ENCODE measurements around the gene TMEM254. TPM values are rescaled to one million over a fixed set of nuclear protein-coding genes. Genes with fewer than 3 reads are reported as not detected.
"Not testable (repeated sequence)": the region's sequence is repeated elsewhere in the genome, so short reads cannot be mapped to it uniquely, and the experiment has no call there.

TMEM254 gene
- total RNA-seq, 2 experiments from 2014 or later = 11.6 to 12.3 TPM

DNA sequence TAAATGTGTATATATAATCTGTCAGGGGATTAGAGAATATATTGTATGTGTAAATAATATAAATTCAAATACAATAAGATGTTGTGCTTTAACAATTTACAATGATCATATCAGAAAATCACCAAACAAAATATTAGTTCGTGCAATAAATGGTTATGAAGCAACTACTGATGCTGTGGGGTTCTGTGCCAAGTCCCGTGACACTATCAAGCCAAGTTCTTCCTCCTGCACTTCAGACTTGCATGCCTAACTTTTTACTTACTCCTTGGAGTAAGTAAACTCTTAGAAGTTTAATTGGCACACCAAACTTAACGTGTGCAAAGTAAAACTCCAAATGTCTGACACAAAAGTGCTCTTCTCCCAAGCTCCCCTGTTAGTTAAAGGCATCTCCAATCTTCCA is 26.5 kb upstream of the TMEM254 start:
- no peaks in the 10 kb centered on the region for H3K9me3 Mint-ChIP-seq
- no peak overlapping the region for H3K4me3 Mint-ChIP-seq
- H3K36me3 Mint-ChIP-seq = no peaks in the 10 kb centered on the region
- H3K27me3 Mint-ChIP-seq = no peaks in the 10 kb centered on the region
- intact Hi-C loops (cut with micrococcal nuclease) = no loop called here
- H3K27ac Mint-ChIP-seq = no peak overlapping the region
- H3K4me1 Mint-ChIP-seq (ENCODE audit: low read depth) = no peaks in the 10 kb centered on the region
- DNase-seq = no peak
- POLR2A ChIA-PET = no interaction called here
- CTCF ChIA-PET = no interaction called here

DNA sequence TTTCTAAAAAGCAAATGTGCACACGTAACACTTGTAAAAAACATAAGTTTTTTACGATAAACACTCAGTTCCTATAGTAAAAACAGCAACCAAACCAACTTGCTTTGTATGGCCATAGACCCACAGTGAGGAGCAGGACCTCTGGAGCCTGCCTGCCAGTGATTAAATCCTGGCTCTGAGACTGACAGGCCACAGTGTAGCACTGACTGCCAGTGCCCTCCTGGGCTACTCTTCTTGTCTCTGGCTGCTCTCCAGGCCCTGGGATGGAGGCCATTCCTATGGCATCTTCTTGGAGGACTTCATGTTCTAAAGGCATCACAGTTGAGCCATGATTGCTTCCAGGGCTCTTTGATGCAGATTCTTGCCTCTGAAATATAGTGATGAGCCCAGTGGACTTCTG is 22.7 kb upstream of the TMEM254 start:
- no peaks in the 10 kb centered on the region for H3K4me1 Mint-ChIP-seq (ENCODE audit: low read depth)
- intact Hi-C loops (cut with micrococcal nuclease) = loop anchor here (5.0 kb wide), 1 partner anchor 167 kb away; no protein-coding TSS in a partner anchor
- no peak overlapping the region for H3K27ac Mint-ChIP-seq
- H3K4me3 Mint-ChIP-seq = no peak overlapping the region
- H3K27me3 Mint-ChIP-seq = no peaks in the 10 kb centered on the region
- POLR2A ChIA-PET = no interaction called here
- no peak for DNase-seq
- CTCF ChIA-PET = interaction anchor here (0.9 kb wide), 1 partner anchor 9 kb away, joined by 4 read pairs; no protein-coding TSS in a partner anchor
- no peaks in the 10 kb centered on the region for H3K9me3 Mint-ChIP-seq
- no peaks in the 10 kb centered on the region for H3K36me3 Mint-ChIP-seq

DNA sequence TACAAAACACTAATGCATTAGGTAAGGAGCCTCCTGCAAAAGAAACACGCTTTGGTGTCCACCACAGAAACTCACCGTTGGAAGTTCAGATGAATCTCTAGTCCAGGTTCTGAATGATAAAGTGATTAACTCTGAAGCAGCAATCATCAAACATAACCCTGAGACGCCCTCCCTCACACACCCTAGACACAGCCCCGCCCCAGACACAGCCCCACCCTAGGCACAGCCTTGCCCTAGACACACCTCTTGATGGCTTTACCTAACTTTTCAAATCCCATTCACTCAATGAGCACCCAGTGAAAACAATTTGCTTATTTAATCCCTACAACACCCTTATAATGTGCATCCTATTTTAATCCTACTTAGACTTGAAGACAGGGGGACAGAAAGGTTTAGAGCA is 21.3 kb upstream of the TMEM254 start:
- H3K27ac Mint-ChIP-seq = no peak overlapping the region
- no peaks in the 10 kb centered on the region for H3K36me3 Mint-ChIP-seq
- no peak overlapping the region for H3K4me3 Mint-ChIP-seq
- no peaks in the 10 kb centered on the region for H3K4me1 Mint-ChIP-seq (ENCODE audit: low read depth)
- no peaks in the 10 kb centered on the region for H3K9me3 Mint-ChIP-seq
- H3K27me3 Mint-ChIP-seq = no peaks in the 10 kb centered on the region
- CTCF ChIA-PET = interaction anchor here (4.6 kb wide), 1 partner anchor 73 kb away, joined by 54 read pairs; the partner anchor contains the start of gene PLAC9
- POLR2A ChIA-PET = no interaction called here
- intact Hi-C loops (cut with micrococcal nuclease) = loop anchor here (5.0 kb wide), 1 partner anchor 165 kb away; no protein-coding TSS in a partner anchor
- DNase-seq = no peak

DNA sequence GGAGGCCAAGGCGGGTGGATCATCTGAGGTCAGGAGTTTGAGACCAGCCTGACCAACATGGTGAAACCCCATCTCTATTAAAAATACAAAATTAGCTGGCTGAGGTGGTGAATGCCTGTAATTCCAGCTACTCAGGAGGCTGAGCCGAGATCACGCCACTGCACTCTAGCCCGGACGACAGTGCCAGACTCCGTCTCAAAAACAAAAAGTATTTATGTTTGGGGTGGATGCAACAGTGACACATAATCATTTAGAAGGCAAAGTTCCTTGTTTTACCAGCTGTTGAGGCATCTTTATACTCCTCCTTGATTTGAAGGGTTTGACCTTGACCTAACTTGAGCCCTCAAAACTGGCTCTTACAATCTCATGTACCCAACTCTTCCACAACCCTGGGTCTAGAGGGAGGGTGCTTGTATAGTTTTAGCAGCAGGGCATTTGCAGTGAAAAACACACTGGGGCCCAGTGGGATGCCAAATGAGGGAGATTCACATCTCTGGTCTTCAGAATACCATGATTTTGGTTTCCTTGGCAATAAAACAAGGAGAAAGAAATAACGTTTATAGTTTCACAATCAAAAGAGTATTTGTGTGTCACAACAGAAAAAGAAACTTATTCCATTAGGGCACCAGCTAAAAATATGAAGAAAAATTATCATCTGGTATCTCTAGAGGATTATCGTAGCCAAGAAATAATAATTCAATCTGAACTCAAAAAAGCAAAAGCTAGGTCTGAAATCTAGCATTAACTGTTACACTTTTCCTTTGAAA is 14.2 kb upstream of the TMEM254 start:
- POLR2A ChIA-PET = no interaction called here
- CTCF ChIA-PET = no interaction called here
- Mint-ChIP-seq H3K36me3 (no peaks in the 10 kb centered on the region), H3K4me1 (ENCODE audit: low read depth) (no peaks in the 10 kb centered on the region), H3K27me3 (peaks cover 3% of the 10 kb centered on the region), H3K27ac (no peak overlapping the region), H3K4me3 (no peak overlapping the region), H3K9me3 (peaks cover 4% of the 10 kb centered on the region)
- no peak for DNase-seq
- intact Hi-C loops (cut with micrococcal nuclease) = no loop called here

DNA sequence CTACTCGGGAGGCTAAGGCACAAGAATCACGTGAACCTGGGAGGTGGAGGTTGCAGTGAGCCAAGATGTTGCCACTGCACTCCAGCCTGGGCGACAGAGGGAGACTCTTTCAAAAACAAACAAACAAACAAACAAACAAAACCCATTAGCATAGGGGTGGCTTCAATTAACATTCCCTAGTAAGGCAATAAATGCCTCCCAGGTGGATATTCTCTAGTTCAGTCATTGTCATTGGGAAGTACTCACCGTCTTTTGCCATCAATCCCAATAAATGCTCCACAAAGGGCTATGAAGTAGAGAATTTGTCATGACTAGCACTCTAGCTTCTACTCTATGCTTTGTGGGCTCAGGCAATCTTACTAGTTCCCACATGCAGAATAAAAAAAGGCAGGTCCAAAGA is 11.7 kb upstream of the TMEM254 start:
- Mint-ChIP-seq H3K36me3 (no peaks in the 10 kb centered on the region), H3K9me3 (peaks cover 4% of the 10 kb centered on the region), H3K27ac (no peak overlapping the region), H3K4me1 (ENCODE audit: low read depth) (no peaks in the 10 kb centered on the region), H3K4me3 (no peak overlapping the region), H3K27me3 (peaks cover 3% of the 10 kb centered on the region)
- POLR2A ChIA-PET = no interaction called here
- CTCF ChIA-PET = interaction anchor here (0.8 to 1.6 kb wide), 3 partner anchors 8 to 77 kb away, joined by 4 read pairs; no protein-coding TSS in a partner anchor
- intact Hi-C loops (cut with micrococcal nuclease) = no loop called here
- no peak for DNase-seq

DNA sequence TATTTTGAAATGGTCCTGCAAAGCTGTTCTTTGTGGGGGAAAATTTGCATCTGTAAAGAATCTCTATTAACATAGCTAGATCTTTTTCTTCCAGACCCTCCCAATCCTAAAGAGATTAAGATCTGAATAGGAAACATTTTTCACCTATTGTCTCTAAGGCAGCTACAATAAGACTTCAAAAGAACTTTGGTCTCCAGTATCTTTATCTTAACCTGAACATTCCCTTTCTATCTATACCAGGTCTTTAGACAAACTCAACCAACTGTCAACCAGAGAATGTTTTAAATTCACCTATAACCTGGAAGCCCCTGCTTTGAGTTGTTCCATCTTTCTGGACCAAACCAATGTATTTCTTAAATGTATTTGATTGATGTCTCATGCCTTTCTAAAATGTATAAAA is 10.6 kb upstream of the TMEM254 start:
- CTCF ChIA-PET = interaction anchor here (0.8 to 1.6 kb wide), 3 partner anchors 9 to 76 kb away, joined by 4 read pairs; no protein-coding TSS in a partner anchor
- H3K4me3 Mint-ChIP-seq; H3K27me3 Mint-ChIP-seq; H3K4me1 Mint-ChIP-seq (ENCODE audit: low read depth); H3K9me3 Mint-ChIP-seq; H3K36me3 Mint-ChIP-seq; POLR2A ChIA-PET; DNase-seq; H3K27ac Mint-ChIP-seq; intact Hi-C loops (cut with micrococcal nuclease): not testable (repeated sequence)

DNA sequence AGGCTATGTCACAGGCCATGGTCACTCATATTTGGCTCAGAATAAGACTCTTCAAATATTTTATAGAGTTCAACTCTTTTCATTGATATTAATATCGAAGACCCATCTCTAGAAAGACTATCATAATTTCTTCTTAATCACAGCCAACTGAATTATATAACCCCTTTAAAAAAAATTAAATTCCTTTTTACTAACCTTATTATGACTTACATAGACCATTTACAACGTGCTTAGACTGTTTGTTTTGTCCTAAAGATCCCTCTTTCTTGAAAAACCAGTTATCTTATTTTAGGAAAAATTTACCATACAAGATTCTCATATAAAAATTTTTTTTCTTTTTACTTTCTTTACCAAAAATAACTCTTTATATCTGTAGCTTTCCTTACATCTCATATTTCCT is 10.2 kb upstream of the TMEM254 start:
- Mint-ChIP-seq H3K27me3 (peaks cover 3% of the 10 kb centered on the region), H3K36me3 (no peaks in the 10 kb centered on the region), H3K4me3 (no peak overlapping the region), H3K4me1 (ENCODE audit: low read depth) (no peaks in the 10 kb centered on the region), H3K27ac (no peak overlapping the region), H3K9me3 (peaks cover 4% of the 10 kb centered on the region)
- ChIA-PET CTCF (interaction anchor here (1.4 to 1.6 kb wide), 2 partner anchors 21 to 76 kb away, joined by 4 read pairs; no protein-coding TSS in a partner anchor), POLR2A (no interaction called here)
- no peak for DNase-seq
- intact Hi-C loops (cut with micrococcal nuclease) = no loop called here

DNA sequence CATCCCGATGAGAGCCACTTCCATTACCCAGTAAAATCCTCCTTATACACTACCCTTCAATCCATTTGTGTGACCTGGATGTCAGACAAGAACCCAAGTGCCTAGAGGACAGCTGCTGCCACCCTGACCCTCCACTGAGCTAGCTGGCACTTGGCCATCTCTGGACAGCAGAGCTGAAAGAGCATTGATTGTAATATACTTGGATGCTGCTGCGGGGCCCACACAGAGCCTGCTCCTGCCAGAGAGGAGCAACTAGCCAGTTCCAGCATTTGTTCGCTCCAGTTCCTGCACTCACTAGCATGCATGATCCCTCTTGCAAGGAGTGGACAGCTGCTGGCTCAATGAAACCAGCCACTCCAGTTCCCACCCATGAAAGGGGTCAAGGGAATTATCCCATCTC is 8.4 kb upstream of the TMEM254 start:
- no peaks in the 10 kb centered on the region for H3K36me3 Mint-ChIP-seq
- CTCF ChIA-PET = interaction anchor here (0.6 to 3.1 kb wide), 5 partner anchors 9 to 695 kb away, joined by 3 to 12 read pairs (median 4); partner anchors contain the start of gene TMEM254
- POLR2A ChIA-PET = no interaction called here
- intact Hi-C loops (cut with micrococcal nuclease) = loop anchor here (10.0 kb wide), 1 partner anchor 415 kb away; no protein-coding TSS in a partner anchor
- H3K27me3 Mint-ChIP-seq = peaks cover 3% of the 10 kb centered on the region
- peaks cover 2% of the 10 kb centered on the region for H3K4me1 Mint-ChIP-seq (ENCODE audit: low read depth)
- peaks cover 4% of the 10 kb centered on the region for H3K9me3 Mint-ChIP-seq
- H3K4me3 Mint-ChIP-seq = no peak overlapping the region
- no peak for DNase-seq
- no peak overlapping the region for H3K27ac Mint-ChIP-seq

DNA sequence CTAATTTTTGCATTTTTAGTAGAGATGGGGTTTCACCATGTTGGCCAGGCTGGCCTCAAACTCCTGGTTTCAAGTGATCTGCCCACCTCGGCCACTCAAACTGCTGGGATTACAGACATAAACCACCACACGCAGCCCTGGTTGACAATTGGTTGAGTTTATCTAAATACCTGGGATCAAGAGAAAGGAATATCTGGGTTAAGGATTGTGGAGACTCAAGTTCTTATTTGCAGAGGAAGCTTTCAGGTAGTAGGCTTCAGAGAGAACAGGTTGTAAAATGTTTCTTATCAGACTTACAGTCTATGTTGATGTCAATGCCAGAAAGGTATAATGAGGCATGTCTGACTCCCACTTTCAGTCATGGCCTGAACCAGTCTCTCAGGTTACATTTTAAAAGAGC is 5.9 kb upstream of the TMEM254 start:
- no peak overlapping the region for H3K27ac Mint-ChIP-seq
- peaks cover 4% of the 10 kb centered on the region for H3K9me3 Mint-ChIP-seq
- CTCF ChIA-PET = interaction anchor here (1.5 kb wide), 1 partner anchor 13 kb away, joined by 3 read pairs; no protein-coding TSS in a partner anchor
- POLR2A ChIA-PET = no interaction called here
- H3K36me3 Mint-ChIP-seq = no peaks in the 10 kb centered on the region
- H3K27me3 Mint-ChIP-seq = peaks cover 3% of the 10 kb centered on the region
- no peak overlapping the region for H3K4me3 Mint-ChIP-seq
- intact Hi-C loops (cut with micrococcal nuclease) = loop anchor here (10.0 kb wide), 1 partner anchor 412 kb away; no protein-coding TSS in a partner anchor
- no peak for DNase-seq
- peaks cover 17% of the 10 kb centered on the region for H3K4me1 Mint-ChIP-seq (ENCODE audit: low read depth)

DNA sequence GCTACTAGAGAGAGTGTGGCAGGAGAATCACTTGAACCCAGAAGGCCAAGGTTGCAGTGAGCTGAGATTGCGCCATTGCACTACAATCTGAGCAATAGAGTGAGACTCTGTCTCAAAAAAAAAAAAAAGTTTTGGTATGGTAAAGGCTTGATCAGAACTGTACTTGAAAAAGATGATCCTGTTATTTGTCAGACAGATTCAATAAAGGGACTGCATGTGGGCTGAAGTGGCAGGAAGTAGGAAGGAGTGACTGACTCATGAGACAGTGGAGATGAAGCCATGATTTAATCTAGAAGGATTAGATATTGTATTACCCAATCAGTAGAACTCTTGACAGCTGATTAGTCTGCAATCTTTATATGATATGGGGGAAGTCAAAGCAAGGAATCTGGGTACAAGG is 2.7 kb upstream of the TMEM254 start:
- Mint-ChIP-seq H3K9me3 (no peaks in the 10 kb centered on the region), H3K36me3 (peaks cover 2% of the 10 kb centered on the region), H3K27ac (peak overlapping the region; percentile 26), H3K4me3 (no peak overlapping the region), H3K4me1 (ENCODE audit: low read depth) (peaks cover 34% of the 10 kb centered on the region), H3K27me3 (no peaks in the 10 kb centered on the region)
- DNase-seq = peak; percentile 58
- ChIA-PET CTCF (interaction anchor here (1.0 to 1.4 kb wide), 2 partner anchors 29 to 68 kb away, joined by 4 to 5 read pairs; no protein-coding TSS in a partner anchor), POLR2A (no interaction called here)
- intact Hi-C loops (cut with micrococcal nuclease) = loop anchor here (1.0 to 10.0 kb wide), 2 partner anchors 35 to 409 kb away; no protein-coding TSS in a partner anchor

DNA sequence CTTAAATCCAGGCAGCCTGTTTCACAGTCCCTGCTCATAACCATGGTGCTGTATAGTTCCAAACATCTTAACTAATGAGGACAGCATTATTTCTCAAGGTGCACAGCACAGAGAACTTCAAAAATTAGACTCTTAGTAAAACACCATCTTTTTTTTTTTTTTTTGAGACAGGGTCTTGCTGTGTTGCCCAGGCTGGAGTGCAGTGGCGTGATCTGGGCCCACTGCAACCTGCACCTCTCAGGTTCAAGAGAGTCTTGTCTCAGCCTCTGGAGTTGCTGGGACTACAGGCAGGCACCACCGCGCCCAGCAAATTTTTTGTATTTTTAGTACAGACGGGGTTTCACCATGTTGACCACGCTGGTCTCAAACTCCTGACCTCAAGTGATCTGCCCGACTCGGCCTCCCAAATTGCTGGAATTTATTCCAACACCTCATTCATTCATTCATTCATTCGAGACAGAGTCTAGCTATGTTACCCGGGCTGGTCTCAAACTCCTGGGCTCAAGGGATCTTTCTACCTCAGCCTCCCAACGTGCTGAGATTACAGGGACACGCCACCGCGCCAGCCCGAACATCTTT is 507 bp upstream of the TMEM254 start:
- peaks cover 2% of the 10 kb centered on the region for H3K36me3 Mint-ChIP-seq
- no peaks in the 10 kb centered on the region for H3K27me3 Mint-ChIP-seq
- peaks cover 37% of the 10 kb centered on the region for H3K4me1 Mint-ChIP-seq (ENCODE audit: low read depth)
- intact Hi-C loops (cut with micrococcal nuclease) = loop anchor here (1.0 to 10.0 kb wide), 3 partner anchors 19 to 633 kb away; partner anchors contain the start of gene ZCCHC24
- H3K9me3 Mint-ChIP-seq = no peaks in the 10 kb centered on the region
- DNase-seq = no peak
- CTCF ChIA-PET = interaction anchor here (1.4 kb wide), 1 partner anchor 8 kb away, joined by 5 read pairs; no protein-coding TSS in a partner anchor
- peak overlapping the region; percentile 89 for H3K27ac Mint-ChIP-seq
- peak overlapping the region; percentile 97 for H3K4me3 Mint-ChIP-seq
- POLR2A ChIA-PET = interaction anchor here (1.5 kb wide), 1 partner anchor 126 kb away, joined by 3 read pairs; no protein-coding TSS in a partner anchor

DNA sequence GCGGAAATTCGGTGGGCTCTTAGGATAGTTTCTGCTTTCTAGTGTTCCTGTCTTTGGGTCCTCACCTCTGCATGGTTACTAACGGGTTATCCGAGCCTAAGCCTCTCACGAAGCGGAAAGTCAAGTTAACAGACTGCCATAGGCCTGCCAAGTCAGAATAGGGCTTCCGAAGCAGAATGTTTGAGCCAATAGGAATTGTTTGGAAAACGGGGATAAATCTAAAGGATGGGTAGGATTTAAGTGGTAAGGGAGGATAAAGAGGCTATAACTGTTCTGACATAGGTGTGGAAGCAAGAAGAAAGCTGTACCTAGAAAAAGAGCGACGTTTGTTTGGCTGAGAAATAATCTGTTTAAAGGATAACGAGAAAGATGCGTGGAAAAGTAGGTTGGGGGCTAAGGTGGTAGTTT is 851 bp downstream of the TMEM254 start:
- no peak for DNase-seq
- no peaks in the 10 kb centered on the region for H3K9me3 Mint-ChIP-seq
- POLR2A ChIA-PET = interaction anchor here (0.9 to 1.5 kb wide), 4 partner anchors 24 to 124 kb away, joined by 3 to 4 read pairs (median 3); no protein-coding TSS in a partner anchor
- peak overlapping the region; percentile 97 for H3K4me3 Mint-ChIP-seq
- H3K27ac Mint-ChIP-seq = peak overlapping the region; percentile 89
- peaks cover 6% of the 10 kb centered on the region for H3K36me3 Mint-ChIP-seq
- H3K27me3 Mint-ChIP-seq = no peaks in the 10 kb centered on the region
- intact Hi-C loops (cut with micrococcal nuclease) = loop anchor here (1.0 to 10.0 kb wide), 3 partner anchors 21 to 405 kb away; no protein-coding TSS in a partner anchor
- peaks cover 37% of the 10 kb centered on the region for H3K4me1 Mint-ChIP-seq (ENCODE audit: low read depth)
- CTCF ChIA-PET = interaction anchor here (0.8 to 1.9 kb wide), 6 partner anchors 10 to 143 kb away, joined by 3 to 6 read pairs (median 4); no protein-coding TSS in a partner anchor
